Tibial nerve (tissue), 4 donors: ENCODE measurements around the gene ROBO3. TPM values are rescaled to one million over a fixed set of nuclear protein-coding genes. Genes with fewer than 3 reads are reported as not detected.

Source experiments
- DNase-seq, 2 donors: peaks; one replicate each; pipeline ENCODE4 v3.0.0-alpha.2; 2019; ENCODE audit warnings: low spot score in 2 of 2
- H3K27ac ChIP-seq, 4 donors: fragments of 200-600 bp; sonication (generic) in 3 of 4; one replicate each; pipeline ENCODE4 v1.5.1; 2017 to 2019; ENCODE audit warnings: mild to moderate bottlenecking in 1 of 4
- H3K27me3 ChIP-seq, 2 donors: fragments of 200-600 bp; sonication (generic) in 1 of 2; one replicate each; pipeline versions ENCODE4 v1.5.1 to v1.6.0; 2017 to 2019
- H3K36me3 ChIP-seq, 3 donors: fragments of 200-600 bp; sonication (generic); one replicate each; pipeline ENCODE4 v1.5.1; 2018 to 2019
- H3K4me1 ChIP-seq, 4 donors: fragments of 200-600 bp; sonication (generic) in 3 of 4; one replicate each; pipeline ENCODE4 v1.5.1; 2017 to 2019
- H3K4me3 ChIP-seq, 4 donors: fragments of 200-600 bp; sonication (generic) in 3 of 4; one replicate each; pipeline ENCODE4 v1.5.1; 2017 to 2019; ENCODE audit warnings: mild to moderate bottlenecking in 1 of 4, moderate library complexity in 1 of 4
- H3K9me3 ChIP-seq, 4 donors: fragments of 200-600 bp; sonication (generic) in 3 of 4; one replicate each; pipeline ENCODE4 v1.5.1; 2017 to 2019
- EP300 ChIP-seq, 2 donors: sonication (generic); formaldehyde crosslinking; IDR thresholded peaks; one replicate each; pipeline ENCODE4 v1.6.1; 2017; ENCODE audit warnings: antibody characterized with exemption in 2 of 2, mild to moderate bottlenecking in 1 of 2
- POLR2A ChIP-seq, 2 donors: fragments of 450-650 bp; IDR thresholded peaks; one replicate each; pipeline ENCODE4 v1.6.1; 2017; ENCODE audit warnings: antibody characterized with exemption in 2 of 2, mild to moderate bottlenecking in 2 of 2, moderate library complexity in 2 of 2
- WGBS, 2 donors: methylation state at CpG; one replicate each; pipeline ENCODE4 v1.1.5; 2018; 5-methylcytosine and 5-hydroxymethylcytosine counted together
- total RNA-seq, 4 donors: library from RNA; depleted of rRNA; stranded (reverse); fragments of >200 nt; gene quantifications; one replicate each; pipeline ENCODE4 v1.1.0, GENCODE V29; 2016
- TF ChIP-seq, protein P1 (sequence below), 5 experiments: fragments of 200-600 bp in 3 of 5; fragments of 450-650 bp in 2 of 5; sonication (generic) in 3 of 5; IDR thresholded peaks; one replicate each; pipeline ENCODE4 v1.5.1; 2016 to 2019; ENCODE audit warnings: antibody characterized with exemption in 5 of 5, mild to moderate bottlenecking in 3 of 5, moderate library complexity in 2 of 5

The ROBO3 gene
- total RNA-seq, 4 donors from 2014 or later = 22.2 to 34.3 (median 24.8) TPM

DNA sequence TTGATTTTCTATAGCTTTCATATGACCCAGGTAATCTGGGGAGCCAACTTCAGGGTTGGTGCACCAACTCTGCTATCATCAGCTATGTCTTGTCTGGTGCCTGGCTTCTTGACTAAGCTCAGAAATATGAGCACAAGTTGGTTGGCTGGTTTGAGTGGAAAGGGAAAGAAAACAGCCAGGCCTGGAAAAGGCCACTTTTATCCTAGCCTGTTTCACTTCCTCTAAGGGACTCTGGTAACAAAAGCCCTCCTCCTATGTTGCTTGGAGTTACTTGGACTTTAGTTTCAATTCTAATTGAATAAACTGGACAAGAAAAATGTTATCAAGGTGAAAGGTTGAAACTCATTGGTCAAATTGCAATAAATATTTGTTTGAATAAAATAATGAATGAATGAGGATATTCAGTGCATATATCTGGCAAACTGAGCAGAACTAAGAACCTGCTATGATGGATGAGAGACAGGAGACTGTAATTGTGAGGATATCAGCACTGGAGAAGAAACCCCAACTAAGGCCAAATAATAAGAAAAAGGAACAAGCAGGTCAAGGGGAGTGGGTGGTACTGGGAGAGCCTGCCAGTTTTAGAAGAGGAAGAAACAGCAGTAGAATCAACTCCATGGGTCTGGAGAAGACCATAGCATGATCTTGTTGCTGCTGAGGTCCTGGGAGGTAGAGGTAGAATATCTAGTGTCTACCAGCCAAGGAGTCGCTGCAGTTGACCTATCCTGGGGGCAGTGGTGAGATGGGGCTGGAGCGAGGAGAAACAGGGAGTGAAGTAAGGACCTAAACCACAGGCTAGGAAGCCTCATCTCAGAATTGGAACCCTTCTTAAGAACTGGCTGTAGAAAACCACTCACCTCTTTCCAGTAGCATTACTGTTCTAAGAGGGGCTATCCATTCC lies 24.2 kb downstream of the ROBO3 start:
- H3K27ac ChIP-seq = no peak overlapping the region
- no peaks in the 10 kb centered on the region for H3K36me3 ChIP-seq
- WGBS, 2 donors = 93% methylated on average over 2 of the region's 2 CpGs
- H3K27me3 ChIP-seq = no peaks in the 10 kb centered on the region
- H3K4me1 ChIP-seq = peaks cover 0 to 53% (median 6%) of the 10 kb centered on the region in 4 donors
- H3K4me3 ChIP-seq = no peak overlapping the region
- DNase-seq = no peak
- no peaks in the 10 kb centered on the region for H3K9me3 ChIP-seq
- TF ChIP-seq EP300 (IDR thresholded peaks at IDR 0.05) = no peak

DNA sequence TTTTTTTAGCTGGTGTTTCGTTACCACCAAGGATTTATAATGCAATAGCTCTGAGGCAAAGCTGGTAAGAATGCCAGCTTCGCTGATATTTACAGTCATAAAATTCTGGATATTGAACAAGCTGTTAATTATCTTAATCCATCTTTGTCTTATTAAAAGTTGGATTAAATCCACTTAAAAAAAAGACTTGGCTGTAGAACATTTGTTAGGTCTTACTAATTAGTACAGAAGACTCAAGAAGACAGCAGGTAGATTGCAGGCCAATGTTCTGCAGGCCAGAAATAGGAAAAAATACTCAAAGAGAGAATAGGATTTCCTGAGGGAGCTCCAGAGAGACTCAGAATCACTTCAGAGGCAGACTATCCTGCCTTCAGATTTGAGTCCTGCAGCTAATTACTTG lies 24.9 kb downstream of the ROBO3 start:
- TF ChIP-seq POLR2A (IDR thresholded peaks at IDR 0.05) = no peak
- no peak for TF ChIP-seq EP300 (IDR thresholded peaks at IDR 0.05)
- TF ChIP-seq, protein P1, sequence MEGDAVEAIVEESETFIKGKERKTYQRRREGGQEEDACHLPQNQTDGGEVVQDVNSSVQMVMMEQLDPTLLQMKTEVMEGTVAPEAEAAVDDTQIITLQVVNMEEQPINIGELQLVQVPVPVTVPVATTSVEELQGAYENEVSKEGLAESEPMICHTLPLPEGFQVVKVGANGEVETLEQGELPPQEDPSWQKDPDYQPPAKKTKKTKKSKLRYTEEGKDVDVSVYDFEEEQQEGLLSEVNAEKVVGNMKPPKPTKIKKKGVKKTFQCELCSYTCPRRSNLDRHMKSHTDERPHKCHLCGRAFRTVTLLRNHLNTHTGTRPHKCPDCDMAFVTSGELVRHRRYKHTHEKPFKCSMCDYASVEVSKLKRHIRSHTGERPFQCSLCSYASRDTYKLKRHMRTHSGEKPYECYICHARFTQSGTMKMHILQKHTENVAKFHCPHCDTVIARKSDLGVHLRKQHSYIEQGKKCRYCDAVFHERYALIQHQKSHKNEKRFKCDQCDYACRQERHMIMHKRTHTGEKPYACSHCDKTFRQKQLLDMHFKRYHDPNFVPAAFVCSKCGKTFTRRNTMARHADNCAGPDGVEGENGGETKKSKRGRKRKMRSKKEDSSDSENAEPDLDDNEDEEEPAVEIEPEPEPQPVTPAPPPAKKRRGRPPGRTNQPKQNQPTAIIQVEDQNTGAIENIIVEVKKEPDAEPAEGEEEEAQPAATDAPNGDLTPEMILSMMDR (IDR thresholded peaks at IDR 0.05) = no peak
- no peak for DNase-seq
- Histone ChIP-seq H3K4me3 (no peak overlapping the region), H3K36me3 (no peaks in the 10 kb centered on the region), H3K27me3 (no peaks in the 10 kb centered on the region), H3K4me1 (peaks cover 0 to 53% (median 6%) of the 10 kb centered on the region in 4 donors), H3K27ac (no peak overlapping the region), H3K9me3 (no peaks in the 10 kb centered on the region)
- 96 to 97% methylated on average over 2 of the region's 2 CpGs for WGBS, 2 donors

DNA sequence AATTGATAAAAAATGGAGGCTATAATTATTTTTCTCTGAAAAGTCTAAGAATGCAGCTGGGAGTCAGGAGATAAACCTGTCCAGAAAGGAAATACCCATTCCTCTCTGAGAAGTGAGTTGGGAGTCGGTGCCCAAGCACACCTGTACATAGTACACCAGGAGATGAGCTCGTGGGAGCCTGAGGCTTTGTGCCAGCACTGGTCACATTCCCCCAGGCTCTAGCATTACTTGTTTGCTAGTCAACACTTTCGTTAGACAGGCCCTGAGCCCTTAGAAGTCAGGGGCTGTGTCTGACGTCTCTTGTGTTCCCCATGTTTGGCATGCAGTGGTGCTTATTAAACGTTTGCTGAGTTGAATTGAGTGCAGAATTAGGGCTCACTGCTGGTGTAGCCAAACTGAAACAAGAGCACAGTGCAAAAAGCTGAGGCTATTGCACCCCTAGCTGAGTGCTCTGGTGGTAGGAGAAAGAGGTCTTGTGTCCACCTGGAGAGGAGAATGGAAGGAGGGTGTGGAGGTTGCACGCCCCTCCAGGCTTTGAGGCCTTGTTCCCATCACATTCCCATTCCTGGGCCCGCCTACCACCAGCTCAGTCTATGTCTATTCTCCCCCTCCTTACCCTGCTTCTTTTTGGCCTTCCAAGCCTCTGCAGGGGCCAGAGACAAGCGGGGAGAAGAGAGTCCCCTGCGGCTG lies 25.6 kb downstream of the ROBO3 start:
- no peak overlapping the region for H3K27ac ChIP-seq
- H3K4me3 ChIP-seq = no peak overlapping the region
- peaks cover 0 to 53% (median 6%) of the 10 kb centered on the region in 4 donors for H3K4me1 ChIP-seq
- TF ChIP-seq EP300 (IDR thresholded peaks at IDR 0.05) = no peak
- TF ChIP-seq, protein P1 (IDR thresholded peaks at IDR 0.05) = no peak
- TF ChIP-seq POLR2A (IDR thresholded peaks at IDR 0.05) = no peak
- no peaks in the 10 kb centered on the region for H3K36me3 ChIP-seq
- H3K9me3 ChIP-seq = no peaks in the 10 kb centered on the region
- peak in 1 of 2 donors; percentile 3 for DNase-seq
- H3K27me3 ChIP-seq = no peaks in the 10 kb centered on the region
- WGBS, 2 donors = 67 to 74% methylated on average over 9 of the region's 9 CpGs

DNA sequence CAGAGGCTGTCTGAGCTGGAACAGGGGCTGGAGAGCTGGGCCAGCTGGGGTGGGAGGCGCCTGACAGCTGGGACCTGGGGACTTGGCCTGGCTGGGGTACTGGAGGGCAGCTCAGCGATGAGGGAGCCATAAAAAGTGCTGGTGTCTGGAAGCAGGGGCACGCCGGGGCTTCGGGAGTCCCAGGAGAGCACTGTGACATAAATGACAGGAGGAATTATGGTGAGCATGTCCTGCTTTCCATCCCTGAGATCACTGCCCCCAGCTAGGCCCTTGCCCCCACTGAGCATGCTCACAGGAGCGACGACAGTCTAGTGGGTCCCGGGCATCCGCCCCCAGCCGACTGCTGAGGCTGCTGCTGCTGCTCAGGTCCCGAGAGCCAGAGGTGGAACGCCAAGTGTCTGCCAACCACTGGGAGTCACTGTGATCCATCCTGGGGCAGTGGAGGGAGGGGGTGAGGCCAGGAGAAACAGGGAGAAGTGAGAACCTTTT lies 26.2 kb downstream of the ROBO3 start:
- DNase-seq = peak in 1 of 2 donors; percentile 5
- peaks cover 0 to 56% (median 6%) of the 10 kb centered on the region in 4 donors for H3K4me1 ChIP-seq
- no peaks in the 10 kb centered on the region for H3K36me3 ChIP-seq
- no peaks in the 10 kb centered on the region for H3K9me3 ChIP-seq
- no peak overlapping the region for H3K4me3 ChIP-seq
- WGBS, 2 donors = 39 to 47% methylated on average over 7 to 12 of the region's 12 CpGs
- no peak for TF ChIP-seq POLR2A (IDR thresholded peaks at IDR 0.05)
- TF ChIP-seq EP300 (IDR thresholded peaks at IDR 0.05) = no peak
- TF ChIP-seq, protein P1 (IDR thresholded peaks at IDR 0.05) = no peak
- H3K27ac ChIP-seq = no peak overlapping the region
- H3K27me3 ChIP-seq = no peaks in the 10 kb centered on the region

DNA sequence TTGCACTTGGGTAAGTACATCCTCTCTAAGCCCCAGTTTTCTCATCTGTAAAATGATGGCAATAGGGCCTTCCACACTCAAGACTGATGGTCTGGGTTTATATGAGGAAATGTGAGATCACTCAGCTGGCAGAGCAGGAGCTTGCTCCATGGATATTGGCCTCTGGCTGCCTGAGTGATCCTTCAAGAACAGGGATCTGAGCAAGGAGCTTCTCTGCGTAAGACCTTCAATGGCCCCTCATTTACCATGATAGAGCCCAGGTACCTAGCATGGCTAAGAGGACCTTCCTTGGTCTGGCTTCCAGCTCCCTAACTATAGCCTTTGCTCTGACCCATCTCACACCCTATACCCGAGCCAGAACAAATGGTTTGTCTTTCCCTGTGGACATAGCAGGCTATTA lies 26.9 kb downstream of the ROBO3 start:
- Histone ChIP-seq H3K9me3 (no peaks in the 10 kb centered on the region), H3K36me3 (no peaks in the 10 kb centered on the region), H3K4me3 (no peak overlapping the region), H3K27ac (peak overlapping the region in 1 of 4 donors; percentile 29), H3K27me3 (no peaks in the 10 kb centered on the region), H3K4me1 (peaks cover 0 to 63% (median 6%) of the 10 kb centered on the region in 4 donors)
- TF ChIP-seq EP300 (IDR thresholded peaks at IDR 0.05) = no peak
- no peak for TF ChIP-seq POLR2A (IDR thresholded peaks at IDR 0.05)
- TF ChIP-seq, protein P1 (IDR thresholded peaks at IDR 0.05) = no peak
- 73 to 78% methylated on average over 2 of the region's 2 CpGs for WGBS, 2 donors
- DNase-seq = peak in 1 of 2 donors; percentile 4
